Lung (tissue), 12 donors: ENCODE measurements around the gene IL21R. TPM values are rescaled to one million over a fixed set of nuclear protein-coding genes. Genes with fewer than 3 reads are reported as not detected.

Source experiments
- ATAC-seq: fragments of 200-7000 bp; cut with Tn5 transposase; one replicate; pipeline ENCODE4 v1.9.1; 2020; ENCODE audit warnings: moderate number of reproducible peaks; ENCODE audit not compliant: insufficient read depth, low FRiP score
- DNase-seq, 3 donors: peaks; one replicate each; pipeline ENCODE4 v3.0.0-alpha.2; 2013 to 2017
- H3K27ac ChIP-seq, 2 donors: one replicate each; pipeline ENCODE4 v1.5.1; 2013; ENCODE audit warnings: mild to moderate bottlenecking in 2 of 2, moderate library complexity in 2 of 2, control low read depth in 1 of 2, inconsistent platforms in 1 of 2, low read depth in 1 of 2, low read length in 1 of 2
- H3K27me3 ChIP-seq, 3 donors: one replicate each; pipeline ENCODE4 v1.5.1; 2013; ENCODE audit warnings: low read length in 2 of 3; ENCODE audit not compliant: control insufficient read depth in 3 of 3, insufficient read depth in 3 of 3
- H3K36me3 ChIP-seq, 4 donors: one replicate each; pipeline ENCODE4 v1.5.1; 2013; ENCODE audit warnings: low read length in 4 of 4, mild to moderate bottlenecking in 1 of 4, moderate library complexity in 1 of 4; ENCODE audit not compliant: control insufficient read depth in 4 of 4, insufficient read depth in 4 of 4
- H3K4me1 ChIP-seq, 5 donors: one replicate each; pipeline ENCODE4 v1.5.1; 2013; ENCODE audit warnings: low read length in 5 of 5, mild to moderate bottlenecking in 2 of 5, moderate library complexity in 1 of 5; ENCODE audit not compliant: control insufficient read depth in 5 of 5, insufficient read depth in 5 of 5
- H3K4me3 ChIP-seq: one replicate; pipeline ENCODE4 v1.5.1; 2013; ENCODE audit warnings: mild to moderate bottlenecking, control low read depth, moderate library complexity
- H3K9ac ChIP-seq, 2 donors: one replicate each; pipeline ENCODE4 v1.5.1; 2013; ENCODE audit warnings: low read length in 2 of 2, control low read depth in 1 of 2; ENCODE audit not compliant: insufficient read depth in 1 of 2
- H3K9me3 ChIP-seq, 4 donors: one replicate each; pipeline ENCODE4 v1.5.1; 2013; ENCODE audit warnings: low read length in 3 of 4, mild to moderate bottlenecking in 1 of 4, moderate library complexity in 1 of 4; ENCODE audit not compliant: control insufficient read depth in 4 of 4, insufficient read depth in 3 of 4
- WGBS, 2 donors: extraction: QIAGEN DNeasy Blood & Tissue Kit; methylation state at CpG; one replicate each; pipeline ENCODE4 v1.1.7; 2013; 5-methylcytosine and 5-hydroxymethylcytosine counted together
- polyA plus RNA-seq, 2 donors: library from polyadenylated mRNA; stranded (reverse); fragments of 200-250 nt; gene quantifications; one replicate each; pipeline ENCODE4 v1.2.1, GENCODE V29; 2013
- total RNA-seq, 2 donors: library from RNA; depleted of rRNA in 1 of 2; stranded (reverse); fragments of >200 nt in 1 of 2; gene quantifications; one replicate each; pipeline ENCODE4 v1.2.1, GENCODE V29; 2014 to 2021
- TF ChIP-seq, protein P1 (sequence below): IDR thresholded peaks from 2 replicates; pipeline ENCODE4 v1.5.1; 2012; ENCODE audit warnings: mild to moderate bottlenecking; ENCODE audit errors: control extremely low read depth, extremely low read depth
- donor health status: control.
- donor health status: control.
- donor health status: Bipolar disorder and iron deficiency.
- donor health status: healthy.
- donor health status: DM: yes; HTN: yes; CAD: no.

The IL21R gene
- total and polyA plus RNA-seq, 4 donors: 1.0 to 6.3 (median 4.0) TPM

- Histone ChIP-seq H3K4me1 (peaks cover 0 to 13% (median 8%) of the 10 kb centered on the region in 5 donors), H3K9me3 (peaks cover 0 to 30% (median 3%) of the 10 kb centered on the region in 4 donors), H3K9ac (no peak overlapping the region), H3K36me3 (peaks cover 0 to 6% (median 1%) of the 10 kb centered on the region in 4 donors), H3K4me3 (no peak overlapping the region), H3K27me3 (peaks cover 0 to 4% (median 0%) of the 10 kb centered on the region in 3 donors), H3K27ac (no peak overlapping the region)
- TF ChIP-seq, protein P1, sequence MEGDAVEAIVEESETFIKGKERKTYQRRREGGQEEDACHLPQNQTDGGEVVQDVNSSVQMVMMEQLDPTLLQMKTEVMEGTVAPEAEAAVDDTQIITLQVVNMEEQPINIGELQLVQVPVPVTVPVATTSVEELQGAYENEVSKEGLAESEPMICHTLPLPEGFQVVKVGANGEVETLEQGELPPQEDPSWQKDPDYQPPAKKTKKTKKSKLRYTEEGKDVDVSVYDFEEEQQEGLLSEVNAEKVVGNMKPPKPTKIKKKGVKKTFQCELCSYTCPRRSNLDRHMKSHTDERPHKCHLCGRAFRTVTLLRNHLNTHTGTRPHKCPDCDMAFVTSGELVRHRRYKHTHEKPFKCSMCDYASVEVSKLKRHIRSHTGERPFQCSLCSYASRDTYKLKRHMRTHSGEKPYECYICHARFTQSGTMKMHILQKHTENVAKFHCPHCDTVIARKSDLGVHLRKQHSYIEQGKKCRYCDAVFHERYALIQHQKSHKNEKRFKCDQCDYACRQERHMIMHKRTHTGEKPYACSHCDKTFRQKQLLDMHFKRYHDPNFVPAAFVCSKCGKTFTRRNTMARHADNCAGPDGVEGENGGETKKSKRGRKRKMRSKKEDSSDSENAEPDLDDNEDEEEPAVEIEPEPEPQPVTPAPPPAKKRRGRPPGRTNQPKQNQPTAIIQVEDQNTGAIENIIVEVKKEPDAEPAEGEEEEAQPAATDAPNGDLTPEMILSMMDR: no peak
- 81 to 88% methylated on average over 18 to 19 of the region's 19 CpGs for WGBS, 2 donors
- no peak for ATAC-seq
- no peak for DNase-seq
Observed at GRCh38 chr16:27448532-27449433, 46.8 kb downstream of the IL21R start.

DNA sequence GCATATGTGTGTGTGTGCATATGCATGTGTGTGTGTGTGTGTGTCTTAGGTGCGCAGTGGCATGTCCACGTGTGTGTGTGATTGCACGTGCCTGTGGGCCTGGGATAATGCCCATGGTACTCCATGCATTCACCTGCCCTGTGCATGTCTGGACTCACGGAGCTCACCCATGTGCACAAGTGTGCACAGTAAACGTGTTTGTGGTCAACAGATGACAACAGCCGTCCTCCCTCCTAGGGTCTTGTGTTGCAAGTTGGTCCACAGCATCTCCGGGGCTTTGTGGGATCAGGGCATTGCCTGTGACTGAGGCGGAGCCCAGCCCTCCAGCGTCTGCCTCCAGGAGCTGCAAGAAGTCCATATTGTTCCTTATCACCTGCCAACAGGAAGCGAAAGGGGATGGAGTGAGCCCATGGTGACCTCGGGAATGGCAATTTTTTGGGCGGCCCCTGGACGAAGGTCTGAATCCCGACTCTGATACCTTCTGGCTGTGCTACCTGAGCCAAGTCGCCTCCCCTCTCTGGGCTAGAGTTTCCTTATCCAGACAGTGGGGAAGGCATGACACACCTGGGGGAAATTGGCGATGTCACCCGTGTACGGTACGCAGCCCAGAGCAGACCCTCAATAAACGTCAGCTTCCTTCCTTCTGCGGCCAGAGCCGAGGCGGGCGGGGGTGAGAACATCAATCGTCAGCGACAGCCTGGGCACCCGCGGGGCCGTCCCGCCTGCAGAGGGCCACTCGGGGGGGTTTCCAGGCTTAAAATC lies 47.6 kb downstream of the IL21R start:
- peaks cover 0 to 4% (median 0%) of the 10 kb centered on the region in 3 donors for H3K27me3 ChIP-seq
- peak overlapping the region in 1 of 2 donors; percentile 17 for H3K27ac ChIP-seq
- peak in 2 of 3 donors; percentile 18 to 41 for DNase-seq

DNA sequence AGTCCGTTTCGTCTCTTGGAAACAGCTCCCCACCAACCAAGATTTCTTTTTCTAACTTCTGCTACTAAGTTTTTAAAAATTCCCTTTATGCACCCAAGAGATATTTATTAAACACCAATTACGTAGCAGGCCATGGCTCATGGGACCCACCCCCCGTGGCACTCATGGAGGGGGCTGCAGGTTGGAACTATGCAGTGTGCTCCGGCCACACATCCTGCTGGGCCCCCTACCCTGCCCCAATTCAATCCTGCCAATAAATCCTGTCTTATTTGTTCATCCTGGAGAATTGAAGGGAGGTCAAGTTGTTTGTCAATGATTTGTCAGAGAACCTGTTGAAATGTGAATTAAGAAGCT lies 48.2 kb downstream of the IL21R start:
- Histone ChIP-seq H3K27ac (no peak overlapping the region), H3K27me3 (peaks cover 0 to 4% (median 0%) of the 10 kb centered on the region in 3 donors), H3K4me3 (no peak overlapping the region), H3K9ac (no peak overlapping the region), H3K9me3 (peaks cover 0 to 19% (median 0%) of the 10 kb centered on the region in 4 donors), H3K4me1 (peaks cover 0 to 13% (median 8%) of the 10 kb centered on the region in 5 donors), H3K36me3 (peaks cover 0 to 5% (median 1%) of the 10 kb centered on the region in 4 donors)
- ATAC-seq (no peak), DNase-seq (no peak)
- TF ChIP-seq, protein P1: no peak
- 4 to 9% methylated on average over 5 of the region's 5 CpGs for WGBS, 2 donors

More for the DNA sequence above, 47.6 kb downstream of the IL21R start:
- Histone ChIP-seq H3K4me1 (peaks cover 0 to 13% (median 8%) of the 10 kb centered on the region in 5 donors), H3K9me3 (peaks cover 0 to 24% (median 1%) of the 10 kb centered on the region in 4 donors), H3K36me3 (peaks cover 0 to 6% (median 1%) of the 10 kb centered on the region in 4 donors), H3K4me3 (no peak overlapping the region), H3K9ac (no peak overlapping the region)
- TF ChIP-seq, protein P1: no peak
- WGBS, 2 donors: 18 to 22% methylated on average over 31 of the region's 31 CpGs
- no peak for ATAC-seq
